BLaER1 treated with 17β-estradiol and CSF1 and Interleukin-3, amounts not matched to agents 10 nM and 100 nM (cell line): ENCODE data around the gene UGP2.

Source experiments
- H3K27ac ChIP-seq, 11 experiments: shearing (Covaris generic); formaldehyde crosslinking; 2 replicates each; pipeline ENCODE4 v1.8.1; 2022
- H3K27me3 ChIP-seq, 11 experiments: shearing (Covaris generic); formaldehyde crosslinking; 2 replicates each; pipeline ENCODE4 v1.8.1; 2022
- H3K36me3 ChIP-seq, 11 experiments: shearing (Covaris generic); formaldehyde crosslinking; 2 replicates each; pipeline ENCODE4 v1.8.1; 2022
- H3K4me1 ChIP-seq, 10 experiments: shearing (Covaris generic); formaldehyde crosslinking; 2 replicates each; pipeline ENCODE4 v1.8.1; 2022
- H3K4me2 ChIP-seq, 11 experiments: shearing (Covaris generic); formaldehyde crosslinking; 2 replicates each; pipeline ENCODE4 v1.8.1; 2022
- H3K4me3 ChIP-seq, 10 experiments: shearing (Covaris generic); formaldehyde crosslinking; 2 replicates each; pipeline ENCODE4 v1.8.1; 2022
- H3K9ac ChIP-seq, 11 experiments: shearing (Covaris generic); formaldehyde crosslinking; 2 replicates each; pipeline ENCODE4 v1.8.1; 2022
- H3K9me3 ChIP-seq, 11 experiments: shearing (Covaris generic); formaldehyde crosslinking; replicated peaks in 1 of 11; 2 replicates each; pipeline ENCODE4 v1.8.1; 2022
- H4K20me1 ChIP-seq, 11 experiments: shearing (Covaris generic); formaldehyde crosslinking; 2 replicates each; pipeline ENCODE4 v1.8.1; 2022
- Cebpa-rat ChIP-seq, 11 experiments: shearing (Covaris generic); IDR thresholded peaks; 2 replicates each; pipeline ENCODE4 v1.8.1; 2022

Gene UGP2

DNA sequence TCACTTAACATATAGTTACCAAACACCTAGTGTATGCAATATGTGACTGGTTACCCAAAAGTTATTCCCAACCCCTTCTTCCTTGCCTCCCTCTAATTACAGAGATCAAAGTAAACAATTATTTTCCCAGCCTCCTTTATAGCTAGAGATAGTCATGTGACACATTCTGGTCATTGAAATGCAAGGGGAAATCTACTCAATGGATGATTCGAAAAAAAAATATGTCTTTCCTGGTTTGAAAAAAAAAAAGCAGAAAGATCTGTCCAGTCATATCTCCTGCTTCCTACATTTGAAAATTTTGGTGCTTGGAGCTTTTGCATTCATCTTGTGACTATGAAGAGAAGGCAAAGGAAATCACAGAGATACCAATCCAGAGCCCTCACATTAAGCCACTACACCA, 27.6 kb upstream of the UGP2 start:
- Histone ChIP-seq H3K9me3 (peaks cover 0 to 1% (median under 1%) of the 10 kb centered on the region in 11 experiments; a peak in 12 of 22 replicates), H4K20me1 (no peaks in the 10 kb centered on the region), H3K27me3 (no peaks in the 10 kb centered on the region), H3K27ac (no peak overlapping the region), H3K4me3 (no peak overlapping the region), H3K9ac (no peak overlapping the region), H3K36me3 (no peaks in the 10 kb centered on the region), H3K4me2 (no peak overlapping the region), H3K4me1 (no peaks in the 10 kb centered on the region)
- no peak for TF ChIP-seq Cebpa-rat (IDR thresholded peaks at IDR 0.05)

DNA sequence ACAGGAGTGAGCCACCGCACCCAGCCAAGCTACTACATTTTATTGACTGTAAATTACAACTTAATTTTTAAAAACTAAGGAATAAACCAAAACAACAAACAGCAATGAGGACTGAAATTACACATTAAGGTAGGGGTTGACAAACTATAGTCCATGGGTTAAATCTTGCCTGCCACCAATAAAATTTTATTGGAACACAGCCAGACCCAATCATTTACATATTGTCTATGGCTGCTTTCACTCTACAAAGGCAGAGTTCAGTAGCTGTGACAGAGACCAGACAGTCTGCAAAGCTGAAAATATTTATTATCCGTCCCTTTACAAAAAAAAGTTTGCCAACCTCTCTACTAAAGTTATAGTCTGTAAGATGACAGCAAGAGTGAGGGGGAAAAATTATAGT, 24.3 kb upstream of the UGP2 start:
- H3K4me1 ChIP-seq = no peaks in the 10 kb centered on the region
- no peaks in the 10 kb centered on the region for H4K20me1 ChIP-seq
- H3K9me3 ChIP-seq = no peaks in the 10 kb centered on the region
- H3K9ac ChIP-seq = no peak overlapping the region
- H3K36me3 ChIP-seq = no peaks in the 10 kb centered on the region
- no peak for TF ChIP-seq Cebpa-rat (IDR thresholded peaks at IDR 0.05)
- H3K4me2 ChIP-seq = no peak overlapping the region
- H3K27ac ChIP-seq = no peak overlapping the region
- no peaks in the 10 kb centered on the region for H3K27me3 ChIP-seq
- H3K4me3 ChIP-seq = no peak overlapping the region

DNA sequence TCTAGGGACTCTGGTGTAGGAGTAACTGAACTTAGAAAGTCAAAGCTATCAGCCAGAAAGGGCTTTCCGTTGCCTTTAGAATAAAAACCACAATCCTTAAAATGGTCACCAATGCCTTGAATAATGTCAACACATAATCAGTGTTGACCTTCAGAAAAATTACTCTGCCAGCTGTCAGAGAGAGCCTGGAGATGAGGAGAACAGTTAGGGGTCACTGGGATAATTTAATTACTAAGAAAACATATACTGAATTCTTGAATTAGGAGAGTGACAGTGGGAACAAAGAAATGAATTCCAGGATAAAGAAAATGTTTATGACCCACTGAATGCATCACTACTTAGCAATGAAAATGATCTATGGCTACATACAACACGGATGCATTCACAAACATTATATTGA, 23.4 kb upstream of the UGP2 start:
- Histone ChIP-seq H3K36me3 (no peaks in the 10 kb centered on the region), H3K9me3 (no peaks in the 10 kb centered on the region), H4K20me1 (no peaks in the 10 kb centered on the region), H3K27ac (no peak overlapping the region), H3K9ac (no peak overlapping the region), H3K4me1 (no peaks in the 10 kb centered on the region), H3K4me2 (no peak overlapping the region), H3K4me3 (no peak overlapping the region), H3K27me3 (no peaks in the 10 kb centered on the region)
- no peak for TF ChIP-seq Cebpa-rat (IDR thresholded peaks at IDR 0.05)

DNA sequence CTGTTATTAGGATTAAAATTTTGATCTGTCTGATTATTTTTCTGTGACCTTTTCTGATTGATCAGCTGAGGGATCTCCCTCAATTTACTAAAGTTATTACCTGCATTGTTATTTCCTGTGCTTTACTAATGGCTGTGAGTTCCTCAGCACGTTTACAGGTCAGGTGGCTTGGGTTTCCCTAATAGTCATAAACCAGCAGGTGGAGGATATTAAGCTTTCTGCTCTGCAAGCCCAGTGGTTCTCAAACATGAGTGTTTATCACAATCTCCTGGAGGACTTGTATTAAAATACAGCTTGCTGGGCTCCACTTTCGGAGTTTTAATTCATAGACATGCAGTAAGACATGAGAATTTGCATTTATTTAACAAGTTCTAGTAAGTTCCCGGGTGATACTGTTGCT, 22.4 kb upstream of the UGP2 start:
- Histone ChIP-seq H3K4me2 (no peak overlapping the region), H3K4me3 (no peak overlapping the region), H3K9ac (no peak overlapping the region), H4K20me1 (no peaks in the 10 kb centered on the region), H3K27me3 (no peaks in the 10 kb centered on the region), H3K27ac (no peak overlapping the region), H3K9me3 (no peaks in the 10 kb centered on the region), H3K4me1 (no peaks in the 10 kb centered on the region), H3K36me3 (no peaks in the 10 kb centered on the region)
- no peak for TF ChIP-seq Cebpa-rat (IDR thresholded peaks at IDR 0.05)

DNA sequence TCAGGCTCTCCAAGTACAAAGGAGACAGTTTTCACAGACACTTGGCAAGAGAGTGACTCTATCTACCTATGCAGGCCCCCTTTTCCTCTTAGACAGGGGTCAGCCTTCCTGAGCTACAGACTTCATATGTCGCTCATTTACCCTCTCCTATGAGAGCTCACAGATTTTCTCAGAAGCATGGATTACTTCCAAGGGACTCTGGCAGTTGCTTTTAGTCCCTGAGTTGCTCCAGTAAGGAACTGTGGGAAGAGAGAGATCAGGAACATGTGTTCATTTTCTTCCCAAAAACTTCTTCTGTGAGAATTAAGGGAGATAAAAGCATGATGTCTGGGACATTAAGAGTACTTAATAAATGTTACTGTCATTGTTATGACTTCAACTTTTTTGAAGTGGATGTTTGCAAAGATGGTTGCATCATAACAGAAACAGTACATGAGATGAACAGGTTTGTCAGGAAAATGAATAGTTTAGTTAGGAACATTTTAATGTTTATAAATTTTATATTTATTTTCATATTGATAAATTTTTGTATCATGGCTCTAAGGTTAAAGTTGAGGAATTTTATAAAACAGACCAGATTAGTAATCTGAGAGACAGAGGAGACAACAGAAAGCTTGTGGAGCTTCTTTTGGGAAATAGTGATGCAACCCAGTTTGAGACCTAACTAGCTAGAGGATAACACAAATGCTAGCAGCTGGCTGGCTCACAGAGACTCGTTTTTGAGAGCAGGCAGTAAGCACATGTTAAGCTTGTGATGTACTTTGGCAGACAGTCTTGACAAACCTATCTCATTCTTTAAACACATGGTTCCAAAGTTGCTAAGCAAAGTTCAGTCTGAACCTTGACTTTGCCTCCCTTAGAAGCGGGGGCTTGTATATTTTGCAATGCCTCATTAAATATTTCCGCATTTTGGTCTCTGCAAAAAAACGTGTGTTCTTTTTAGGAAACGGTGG, 21.7 kb upstream of the UGP2 start:
- Histone ChIP-seq H3K4me2 (no peak overlapping the region), H3K27ac (no peak overlapping the region), H3K9me3 (no peaks in the 10 kb centered on the region), H3K9ac (no peak overlapping the region), H3K4me1 (no peaks in the 10 kb centered on the region), H4K20me1 (no peaks in the 10 kb centered on the region), H3K36me3 (no peaks in the 10 kb centered on the region), H3K4me3 (no peak overlapping the region), H3K27me3 (no peaks in the 10 kb centered on the region)
- TF ChIP-seq Cebpa-rat (IDR thresholded peaks at IDR 0.05) = no peak

DNA sequence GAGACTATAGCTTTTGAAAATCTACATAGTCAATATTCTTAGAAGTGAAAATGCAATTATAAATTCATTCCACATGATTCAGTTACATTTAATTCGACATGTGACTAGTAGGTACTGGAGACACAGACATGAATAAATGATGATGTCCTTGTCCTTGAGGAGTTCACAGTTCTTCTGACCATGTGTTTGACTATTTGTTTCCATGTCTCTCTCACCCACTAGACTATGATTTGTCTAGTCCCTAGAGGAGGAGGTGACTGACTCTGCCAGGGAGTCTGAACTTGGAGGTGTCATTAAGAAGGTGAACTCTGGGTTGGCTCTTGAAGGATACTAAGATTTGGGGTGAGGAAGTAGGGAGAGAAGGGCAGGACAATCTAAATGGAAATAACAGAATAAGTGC, 20.7 kb upstream of the UGP2 start:
- no peak overlapping the region for H3K9ac ChIP-seq
- H4K20me1 ChIP-seq = no peaks in the 10 kb centered on the region
- H3K4me3 ChIP-seq = no peak overlapping the region
- TF ChIP-seq Cebpa-rat (IDR thresholded peaks at IDR 0.05) = no peak
- H3K4me2 ChIP-seq = no peak overlapping the region
- H3K27ac ChIP-seq = no peak overlapping the region
- no peaks in the 10 kb centered on the region for H3K4me1 ChIP-seq
- no peaks in the 10 kb centered on the region for H3K9me3 ChIP-seq
- H3K27me3 ChIP-seq = no peaks in the 10 kb centered on the region
- no peaks in the 10 kb centered on the region for H3K36me3 ChIP-seq

- Histone ChIP-seq H3K27me3 (no peaks in the 10 kb centered on the region), H4K20me1 (no peaks in the 10 kb centered on the region), H3K4me2 (no peak overlapping the region), H3K4me1 (no peaks in the 10 kb centered on the region), H3K9ac (no peak overlapping the region), H3K36me3 (no peaks in the 10 kb centered on the region), H3K27ac (no peak overlapping the region), H3K9me3 (no peaks in the 10 kb centered on the region), H3K4me3 (no peak overlapping the region)
- TF ChIP-seq Cebpa-rat (IDR thresholded peaks at IDR 0.05) = no peak
These were observed 20.3 kb upstream of the UGP2 start for GRCh38 chr2:63821396-63821795.

DNA sequence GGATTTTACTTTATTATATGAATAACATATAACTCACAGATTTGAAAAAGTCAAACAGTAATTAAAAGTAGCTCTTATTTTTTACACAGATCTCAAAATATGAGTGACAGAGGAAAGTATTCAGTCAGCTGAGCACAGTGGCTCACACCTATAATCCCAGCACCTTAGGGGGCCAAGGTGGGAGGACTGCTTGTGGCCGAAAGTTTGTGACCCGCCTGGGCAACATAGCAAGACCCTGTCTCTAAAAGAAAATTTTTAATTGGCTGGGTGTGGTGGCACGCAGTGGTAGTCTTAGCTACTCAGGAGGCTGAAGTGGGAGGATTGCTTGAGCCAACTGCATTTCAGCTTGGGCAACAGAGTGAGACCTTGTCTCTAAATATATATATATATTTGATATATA, 19.2 kb upstream of the UGP2 start:
- Histone ChIP-seq H4K20me1 (no peaks in the 10 kb centered on the region), H3K4me2 (no peak overlapping the region), H3K27ac (no peak overlapping the region), H3K4me3 (no peak overlapping the region), H3K9me3 (no peaks in the 10 kb centered on the region), H3K27me3 (no peaks in the 10 kb centered on the region), H3K36me3 (no peaks in the 10 kb centered on the region), H3K9ac (no peak overlapping the region), H3K4me1 (no peaks in the 10 kb centered on the region)
- TF ChIP-seq Cebpa-rat (IDR thresholded peaks at IDR 0.05) = no peak

DNA sequence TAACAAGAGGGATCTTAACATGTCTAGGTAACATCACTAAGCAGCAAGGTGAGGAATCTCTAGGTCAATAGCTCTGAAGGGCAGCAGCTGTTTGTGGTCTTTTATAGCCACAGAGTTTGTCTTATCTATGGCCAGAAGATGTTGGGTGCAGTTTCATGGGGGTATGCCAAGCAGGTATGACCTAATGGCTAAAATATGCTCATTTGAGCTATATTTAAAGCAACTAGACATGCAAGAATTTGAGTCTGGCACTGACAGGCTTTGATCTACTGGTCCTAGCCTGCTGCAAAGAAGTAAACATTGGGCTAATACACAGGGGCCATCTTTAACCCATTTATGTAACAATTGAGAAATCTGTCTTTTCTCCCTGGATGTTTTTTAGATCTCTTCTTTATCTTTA, 13.9 kb upstream of the UGP2 start:
- H3K36me3 ChIP-seq = no peaks in the 10 kb centered on the region
- no peaks in the 10 kb centered on the region for H3K27me3 ChIP-seq
- TF ChIP-seq Cebpa-rat (IDR thresholded peaks at IDR 0.05) = no peak
- no peaks in the 10 kb centered on the region for H4K20me1 ChIP-seq
- H3K4me3 ChIP-seq = no peak overlapping the region
- no peak overlapping the region for H3K9ac ChIP-seq
- H3K4me2 ChIP-seq = no peak overlapping the region
- H3K9me3 ChIP-seq = no peaks in the 10 kb centered on the region
- no peaks in the 10 kb centered on the region for H3K4me1 ChIP-seq
- H3K27ac ChIP-seq = no peak overlapping the region

DNA sequence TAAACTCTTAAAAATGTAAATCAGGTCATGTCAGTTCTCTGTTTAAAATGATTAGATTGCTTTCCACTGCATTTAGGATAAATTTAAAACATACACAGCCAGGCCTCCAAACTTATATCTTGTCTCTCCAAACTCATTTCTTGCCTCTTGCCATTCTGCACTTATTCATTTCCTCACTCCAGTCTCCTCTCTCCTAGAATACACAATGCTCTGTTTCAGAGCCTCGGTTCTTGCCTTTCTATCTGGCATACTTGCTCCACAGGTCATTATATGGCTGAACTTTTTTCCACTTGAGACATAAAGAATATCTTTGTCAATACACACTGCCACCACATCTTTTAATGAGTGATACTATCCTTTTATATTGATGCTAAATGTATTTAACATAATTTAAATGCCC, 10.5 kb upstream of the UGP2 start:
- Histone ChIP-seq H4K20me1 (no peaks in the 10 kb centered on the region), H3K36me3 (no peaks in the 10 kb centered on the region), H3K27ac (no peak overlapping the region), H3K9me3 (no peaks in the 10 kb centered on the region), H3K4me1 (peaks cover 0 to 6% (median 0%) of the 10 kb centered on the region in 10 experiments; a peak in 2 of 20 replicates), H3K9ac (no peak overlapping the region), H3K4me3 (no peak overlapping the region), H3K27me3 (no peaks in the 10 kb centered on the region), H3K4me2 (no peak overlapping the region)
- TF ChIP-seq Cebpa-rat (IDR thresholded peaks at IDR 0.05) = no peak
